Thymus (tissue), 11 donors: ENCODE data around the gene CNIH2. TPM values are rescaled to one million over a fixed set of nuclear protein-coding genes. Genes with fewer than 3 reads are reported as not detected.
"Not testable (repeated sequence)": the region's sequence is repeated elsewhere in the genome, so short reads cannot be mapped to it uniquely, and the experiment has no call there.

Experiments
- DNase-seq, 9 donors: peaks; one replicate each; pipeline ENCODE4 v3.0.0-alpha.2; 2013; ENCODE audit warnings: low spot score in 9 of 9, low read depth in 6 of 9, missing footprints in 1 of 9
- H3K27ac ChIP-seq, 2 donors: one replicate each; pipeline ENCODE4 v1.5.1; 2013; ENCODE audit warnings: control low read depth in 1 of 2, low read depth in 1 of 2, low read length in 1 of 2, mild to moderate bottlenecking in 1 of 2, moderate library complexity in 1 of 2
- H3K27me3 ChIP-seq, 2 donors: one replicate each; pipeline ENCODE4 v1.5.1; 2013; ENCODE audit warnings: low read length in 1 of 2; ENCODE audit not compliant: control insufficient read depth in 2 of 2, insufficient read depth in 1 of 2
- H3K36me3 ChIP-seq, 2 donors: one replicate each; pipeline ENCODE4 v1.5.1; 2013; ENCODE audit warnings: low read length in 1 of 2, mild to moderate bottlenecking in 1 of 2, moderate library complexity in 1 of 2; ENCODE audit not compliant: control insufficient read depth in 2 of 2, insufficient read depth in 2 of 2
- H3K4me1 ChIP-seq, 2 donors: one replicate each; pipeline ENCODE4 v1.5.1; 2013; ENCODE audit warnings: low read length in 2 of 2; ENCODE audit not compliant: control insufficient read depth in 2 of 2, insufficient read depth in 2 of 2
- H3K4me3 ChIP-seq, 2 donors: one replicate each; pipeline ENCODE4 v1.5.1; 2013; ENCODE audit warnings: low read length in 2 of 2, control low read depth in 1 of 2, mild to moderate bottlenecking in 1 of 2
- H3K9me3 ChIP-seq, 2 donors: one replicate each; pipeline ENCODE4 v1.5.1; 2013; ENCODE audit warnings: low read length in 1 of 2, mild to moderate bottlenecking in 1 of 2; ENCODE audit not compliant: control insufficient read depth in 2 of 2, insufficient read depth in 1 of 2
- WGBS: extraction: QIAGEN DNeasy Blood & Tissue Kit; methylation state at CpG from one replicate; pipeline ENCODE4 v1.1.7; 2013; 5-methylcytosine and 5-hydroxymethylcytosine counted together
- polyA plus RNA-seq: library from polyadenylated mRNA; stranded (reverse); fragments of 200-250 nt; gene quantifications from one replicate; pipeline ENCODE4 v1.2.3, GENCODE V29; 2013
- total RNA-seq: library from RNA; stranded (reverse); fragments of 120-200 nt; gene quantifications from one replicate; pipeline ENCODE4 v1.2.4, GENCODE V29; 2013
- donor health status: healthy.

CNIH2 gene
- total and polyA plus RNA-seq, 2 donors: 1.6 TPM

DNA sequence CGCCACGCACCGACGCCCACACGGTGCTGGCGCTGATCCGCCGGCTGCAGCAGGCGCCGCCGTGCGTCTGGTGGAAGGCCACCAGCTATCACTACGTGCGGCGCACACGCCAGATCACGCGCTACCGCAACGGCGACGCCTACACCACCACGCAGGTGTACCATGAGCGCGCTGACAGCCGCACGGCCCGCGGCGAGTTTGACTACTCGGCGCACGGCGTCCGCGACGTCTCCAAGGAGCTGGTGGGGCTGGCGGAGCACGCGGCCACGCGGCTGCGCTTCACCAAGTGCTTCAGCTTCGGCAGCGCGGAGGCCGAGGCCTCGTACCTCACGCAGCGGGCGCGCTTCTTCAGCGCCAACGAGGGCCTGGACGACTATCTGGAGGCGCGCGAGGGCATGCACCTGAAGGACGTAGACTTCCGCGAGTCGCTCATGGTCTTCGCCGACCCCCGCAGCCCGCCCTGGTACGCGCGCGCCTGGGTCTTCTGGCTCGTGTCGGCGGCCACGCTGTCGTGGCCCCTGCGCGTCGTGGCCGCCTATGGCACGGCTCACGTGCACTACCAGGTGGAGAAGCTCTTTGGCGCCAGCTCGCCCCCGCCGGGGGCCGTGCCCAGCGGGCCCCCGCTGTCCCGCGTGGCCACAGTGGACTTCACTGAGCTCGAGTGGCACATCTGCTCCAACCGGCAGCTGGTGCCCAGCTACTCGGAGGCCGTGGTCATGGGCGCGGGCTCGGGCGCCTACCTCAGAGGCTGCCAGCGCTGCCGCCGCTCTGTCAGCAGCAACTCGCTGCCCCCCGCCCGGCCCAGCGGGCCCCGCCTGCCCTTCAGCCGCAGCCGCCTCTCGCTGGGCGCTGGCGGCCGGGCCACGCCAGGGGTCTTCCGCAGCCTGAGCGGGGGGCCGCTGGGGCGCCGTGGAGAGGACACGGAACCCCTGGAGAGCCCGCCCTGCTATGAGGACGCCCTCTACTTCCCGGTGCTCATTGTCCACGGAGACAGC is 16.9 kb downstream of the CNIH2 start:
- DNase-seq: no peak
- no peak overlapping the region for H3K4me3 ChIP-seq
- peaks cover 43 to 76% of the 10 kb centered on the region in 2 donors for H3K27me3 ChIP-seq
- no peaks in the 10 kb centered on the region for H3K36me3 ChIP-seq
- H3K4me1 ChIP-seq: peaks cover 9 to 14% of the 10 kb centered on the region in 2 donors
- 90% methylated on average over 123 of the region's 123 CpGs for WGBS
- peaks cover 0 to 3% of the 10 kb centered on the region in 2 donors for H3K9me3 ChIP-seq
- H3K27ac ChIP-seq: no peak overlapping the region

DNA sequence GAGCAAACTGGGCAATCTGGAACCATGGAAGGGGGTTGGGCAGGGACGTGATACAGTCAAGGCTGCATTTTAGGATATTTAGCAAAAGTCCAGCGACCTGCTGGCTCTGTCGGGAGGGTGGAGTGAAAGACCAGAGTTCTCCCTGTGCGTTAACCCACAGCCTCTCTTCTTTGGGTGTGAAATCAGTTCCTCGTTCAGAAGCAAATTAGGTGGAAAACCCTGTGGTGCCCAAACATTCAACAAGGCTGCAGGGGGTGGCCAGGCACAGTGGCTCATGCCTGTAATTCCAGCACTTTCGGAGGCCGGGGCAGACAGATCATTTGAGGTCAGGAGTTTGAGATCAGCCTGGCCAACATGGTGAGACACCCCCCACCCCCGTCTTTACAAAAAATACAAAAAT is 19.6 kb downstream of the CNIH2 start:
- Histone ChIP-seq H3K36me3 (no peaks in the 10 kb centered on the region), H3K4me1 (no peaks in the 10 kb centered on the region), H3K27ac (no peak overlapping the region), H3K27me3 (peaks cover 22 to 49% of the 10 kb centered on the region in 2 donors), H3K4me3 (no peak overlapping the region), H3K9me3 (no peaks in the 10 kb centered on the region)
- no peak for DNase-seq
- 77% methylated on average over 8 of the region's 8 CpGs for WGBS

DNA sequence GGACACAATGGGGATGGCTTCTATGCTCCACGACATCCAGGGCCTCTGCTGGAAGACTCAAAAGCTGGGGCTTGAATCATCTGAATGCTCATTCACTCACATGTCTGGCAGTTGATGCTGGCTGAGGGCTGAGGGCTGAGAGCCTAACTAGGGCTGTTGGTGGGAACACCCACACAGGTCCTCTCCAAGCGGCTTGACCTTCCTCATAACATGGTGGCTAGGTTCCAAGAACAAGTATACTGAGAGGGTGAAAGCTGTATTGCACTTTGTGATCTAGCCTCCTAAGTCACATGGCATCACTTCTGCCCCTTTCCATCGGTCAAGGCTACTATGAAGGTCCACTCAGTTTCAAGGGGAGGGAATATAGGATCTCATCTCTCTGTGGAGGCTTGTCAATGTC is 21.2 kb downstream of the CNIH2 start:
- H3K4me1 ChIP-seq: no peaks in the 10 kb centered on the region
- H3K9me3 ChIP-seq: no peaks in the 10 kb centered on the region
- DNase-seq: no peak
- H3K27me3 ChIP-seq: peaks cover 8 to 34% of the 10 kb centered on the region in 2 donors
- 92% methylated on average over 3 of the region's 3 CpGs for WGBS
- H3K27ac ChIP-seq: no peak overlapping the region
- no peaks in the 10 kb centered on the region for H3K36me3 ChIP-seq
- no peak overlapping the region for H3K4me3 ChIP-seq

DNA sequence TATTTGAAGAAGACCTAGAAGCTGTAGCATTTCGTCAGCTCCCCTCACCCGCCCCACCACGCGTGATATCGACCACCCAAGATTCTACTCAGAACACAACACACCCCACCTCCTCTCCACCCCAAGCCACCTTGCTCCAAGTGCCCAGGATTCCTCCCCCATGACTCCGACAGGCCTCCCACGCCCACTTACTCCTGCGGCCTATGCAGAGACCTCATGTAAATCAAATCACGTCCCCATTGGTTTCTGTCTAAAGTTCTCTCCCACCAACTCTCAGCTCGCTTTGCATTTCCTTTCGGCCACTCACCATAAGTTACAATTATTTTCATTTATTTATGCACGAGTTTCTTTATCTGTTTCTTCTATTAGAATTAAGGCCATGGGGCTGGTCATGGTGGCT is 24.7 kb downstream of the CNIH2 start:
- WGBS: 95% methylated on average over 12 of the region's 12 CpGs
- Histone ChIP-seq H3K36me3 (no peaks in the 10 kb centered on the region), H3K4me3 (no peak overlapping the region), H3K27me3 (peaks cover 0 to 10% of the 10 kb centered on the region in 2 donors), H3K9me3 (no peaks in the 10 kb centered on the region), H3K4me1 (no peaks in the 10 kb centered on the region), H3K27ac (no peak overlapping the region)
- no peak for DNase-seq

DNA sequence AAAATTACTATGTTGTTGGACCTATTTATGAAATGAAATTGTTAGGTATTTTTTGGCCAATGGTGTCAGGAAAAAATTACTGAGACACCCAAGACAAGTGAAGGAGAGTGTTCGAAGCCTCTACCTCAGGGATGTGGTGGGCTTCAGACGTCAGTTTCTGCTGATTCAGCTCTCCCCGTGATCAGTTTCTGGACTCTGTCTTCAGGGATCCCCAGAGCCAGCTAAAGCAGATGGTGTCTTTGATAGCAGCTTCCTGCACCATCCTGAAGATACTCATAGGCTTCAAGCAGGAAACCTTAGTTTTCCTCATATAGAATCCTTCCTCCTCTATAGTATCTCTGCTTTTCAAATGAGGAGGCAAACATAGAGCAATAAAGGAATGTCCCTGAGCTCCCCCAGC is 31.5 kb downstream of the CNIH2 start:
- H3K9me3 ChIP-seq: peaks cover 0 to 3% of the 10 kb centered on the region in 2 donors

DNA sequence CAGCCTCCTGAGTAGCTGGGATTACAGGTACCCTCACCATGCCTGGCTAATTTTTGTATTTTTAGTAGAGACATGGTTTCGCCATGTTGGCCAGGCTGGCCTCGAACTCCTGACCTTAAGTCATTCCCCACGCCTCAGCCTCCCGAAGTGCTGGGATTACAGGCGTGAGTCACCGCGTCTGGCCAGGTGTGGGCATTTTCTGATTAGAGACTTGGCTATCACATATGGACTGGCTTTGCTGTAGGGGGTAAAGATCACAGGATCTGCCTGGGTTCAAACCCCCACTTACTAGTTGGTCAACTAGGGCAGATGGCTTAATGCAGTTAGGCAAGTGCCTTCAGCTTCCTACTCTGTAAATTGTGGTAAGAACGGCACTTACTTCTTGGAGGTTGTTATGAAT is 32.3 kb downstream of the CNIH2 start:
- Histone ChIP-seq H3K4me3 (no peak overlapping the region), H3K36me3 (no peaks in the 10 kb centered on the region), H3K9me3 (peaks cover 0 to 3% of the 10 kb centered on the region in 2 donors), H3K27me3 (peaks cover 0 to 5% of the 10 kb centered on the region in 2 donors), H3K27ac (no peak overlapping the region), H3K4me1 (peaks cover 16 to 41% of the 10 kb centered on the region in 2 donors)
- 95% methylated on average over 8 of the region's 8 CpGs for WGBS
- no peak for DNase-seq

More for the DNA sequence above, 31.5 kb downstream of the CNIH2 start:
- no peak for DNase-seq
- no peak overlapping the region for H3K4me3 ChIP-seq
- H3K36me3 ChIP-seq: no peaks in the 10 kb centered on the region
- peaks cover 0 to 9% of the 10 kb centered on the region in 2 donors for H3K27me3 ChIP-seq
- WGBS: 67% methylated on average over 3 of the region's 3 CpGs
- peaks cover 16 to 33% of the 10 kb centered on the region in 2 donors for H3K4me1 ChIP-seq
- no peak overlapping the region for H3K27ac ChIP-seq

DNA sequence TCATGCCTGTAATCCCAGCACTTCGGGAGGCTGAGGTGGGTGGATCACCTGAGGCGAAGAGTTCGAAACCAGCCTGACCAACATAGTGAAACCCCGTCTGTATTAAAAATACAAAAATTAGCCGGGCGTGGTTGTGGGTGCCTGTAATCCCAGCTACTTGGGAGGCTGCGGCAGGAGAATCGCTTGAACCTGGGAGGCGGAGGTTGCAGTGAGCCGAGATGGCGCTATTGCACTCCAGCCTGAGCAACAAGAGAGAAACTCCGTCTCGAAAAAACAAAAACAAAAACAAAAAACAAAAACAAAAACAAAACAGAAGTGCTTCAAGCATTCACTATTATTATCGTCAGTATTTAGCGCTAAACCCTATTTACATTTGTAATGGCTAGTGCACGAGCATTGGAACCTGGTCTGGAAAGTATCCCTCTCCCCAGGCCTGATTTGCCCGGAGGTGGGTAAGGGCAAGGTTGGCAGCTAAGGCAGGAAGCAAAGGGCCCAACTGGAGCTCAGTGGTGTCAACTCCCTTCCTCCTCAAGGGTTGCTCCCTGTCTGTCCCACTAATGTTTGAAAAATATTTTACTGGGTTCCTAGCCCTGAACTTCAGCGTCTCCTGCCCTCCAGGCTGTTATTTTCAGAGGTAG is 32.9 kb downstream of the CNIH2 start:
- not testable (repeated sequence) for H3K27ac ChIP-seq, H3K4me3 ChIP-seq, H3K36me3 ChIP-seq, H3K9me3 ChIP-seq, H3K27me3 ChIP-seq, DNase-seq
- 95% methylated on average over 18 of the region's 18 CpGs for WGBS
- H3K4me1 ChIP-seq: peaks cover 16 to 47% of the 10 kb centered on the region in 2 donors

DNA sequence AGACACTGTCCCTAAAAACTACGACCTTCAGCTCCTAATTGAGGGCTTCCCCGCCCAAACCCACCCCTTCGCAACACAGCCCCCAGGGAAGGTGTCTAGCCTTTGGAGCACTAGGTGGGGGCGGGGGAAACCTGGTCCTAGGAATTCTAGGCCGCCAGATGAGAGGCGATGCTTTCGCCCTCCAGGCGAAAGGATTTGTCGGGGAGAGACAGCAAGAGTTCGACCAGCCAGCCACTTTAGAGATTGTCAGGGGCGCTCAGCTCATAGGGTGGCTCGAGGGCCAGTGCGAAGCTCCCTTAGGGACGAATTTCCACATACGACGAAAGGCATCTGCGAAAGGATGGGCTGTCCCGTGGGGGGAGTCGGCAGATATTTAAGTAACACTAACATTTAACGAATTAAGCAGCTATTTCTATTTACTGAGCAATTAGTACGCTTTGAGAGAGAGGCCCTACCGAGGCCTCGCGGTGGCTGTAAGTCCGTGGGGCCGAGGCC is 33.5 kb downstream of the CNIH2 start:
- WGBS: 36% methylated on average over 26 of the region's 26 CpGs
- Histone ChIP-seq H3K27ac (peak overlapping the region; percentile 97 to 99), H3K4me3 (peak overlapping the region; percentile 58 to 61), H3K4me1 (peaks cover 20 to 53% of the 10 kb centered on the region in 2 donors), H3K36me3 (no peaks in the 10 kb centered on the region), H3K9me3 (peaks cover 0 to 11% of the 10 kb centered on the region in 2 donors), H3K27me3 (peaks cover 0 to 6% of the 10 kb centered on the region in 2 donors)
- DNase-seq: no peak
